ENCODE data around the gene TMEFF1. TPM values are rescaled to one million over a fixed set of nuclear protein-coding genes. Genes with fewer than 3 reads are reported as not detected.

TMEFF1 gene
- polyA plus RNA-seq, 3 donors: 5.5 to 10.3 (median 7.4) TPM

- DNase-seq (ENCODE audit: extremely low read depth in 1 of 11, low read depth in 9 of 11, low spot score in 4 of 11): no peak
Observed at GRCh38 chr9:100441911-100442361, 31.0 kb upstream of the TMEFF1 start.

DNA sequence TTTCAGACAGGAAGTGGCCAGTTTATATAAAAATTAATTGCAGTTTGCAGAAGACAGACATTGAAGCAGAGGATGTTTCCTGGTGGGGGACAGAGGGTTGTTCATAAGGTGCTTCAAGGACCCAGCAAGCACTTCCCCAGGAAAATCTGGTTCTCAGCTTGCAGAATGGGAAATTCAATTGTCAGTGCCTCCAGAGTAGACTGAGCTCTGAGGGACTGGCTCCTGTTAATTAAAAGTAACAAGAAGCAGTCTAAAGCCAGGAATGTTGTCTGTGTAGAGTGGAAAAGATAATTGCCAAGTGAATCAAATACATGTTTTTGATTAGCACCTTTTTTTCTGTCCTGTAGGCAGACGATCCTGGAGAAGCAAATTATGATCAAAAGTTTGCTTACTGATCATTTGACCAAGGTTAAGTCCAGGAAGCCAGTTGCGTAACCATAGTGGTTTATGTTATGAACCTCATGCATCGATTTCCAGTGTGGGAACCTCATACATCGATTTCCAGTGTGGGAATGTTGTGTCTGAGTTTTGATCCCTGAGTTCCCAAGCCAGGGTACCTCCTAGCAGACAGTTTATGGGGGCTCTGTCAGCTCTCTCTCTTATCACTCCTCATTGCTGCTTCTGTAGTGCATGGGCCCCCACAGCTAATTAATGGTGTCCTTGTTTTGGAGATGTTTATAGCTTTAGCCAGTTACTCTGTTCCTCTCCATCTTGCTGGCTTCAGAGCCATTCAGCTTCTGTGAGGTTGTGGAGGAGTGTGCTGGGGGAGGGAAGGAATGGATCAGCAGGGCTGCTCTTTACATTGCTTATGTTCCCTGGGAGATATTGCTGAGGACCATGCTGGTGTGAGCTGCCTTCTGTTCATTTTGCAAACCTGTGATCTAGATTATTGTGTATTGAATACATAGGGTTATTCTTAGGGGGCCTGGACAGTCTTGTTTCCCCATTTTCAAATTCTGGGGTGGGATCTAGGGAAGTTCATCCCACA, 28.9 kb upstream of the TMEFF1 start:
- DNase-seq (ENCODE audit: extremely low read depth in 1 of 11, low read depth in 9 of 11, low spot score in 4 of 11): no peak

GRCh38 chr9:100445161-100445902, 27.6 kb upstream of the TMEFF1 start:
- DNase-seq (ENCODE audit: extremely low read depth in 1 of 11, low read depth in 9 of 11, low spot score in 4 of 11): no peak

DNA sequence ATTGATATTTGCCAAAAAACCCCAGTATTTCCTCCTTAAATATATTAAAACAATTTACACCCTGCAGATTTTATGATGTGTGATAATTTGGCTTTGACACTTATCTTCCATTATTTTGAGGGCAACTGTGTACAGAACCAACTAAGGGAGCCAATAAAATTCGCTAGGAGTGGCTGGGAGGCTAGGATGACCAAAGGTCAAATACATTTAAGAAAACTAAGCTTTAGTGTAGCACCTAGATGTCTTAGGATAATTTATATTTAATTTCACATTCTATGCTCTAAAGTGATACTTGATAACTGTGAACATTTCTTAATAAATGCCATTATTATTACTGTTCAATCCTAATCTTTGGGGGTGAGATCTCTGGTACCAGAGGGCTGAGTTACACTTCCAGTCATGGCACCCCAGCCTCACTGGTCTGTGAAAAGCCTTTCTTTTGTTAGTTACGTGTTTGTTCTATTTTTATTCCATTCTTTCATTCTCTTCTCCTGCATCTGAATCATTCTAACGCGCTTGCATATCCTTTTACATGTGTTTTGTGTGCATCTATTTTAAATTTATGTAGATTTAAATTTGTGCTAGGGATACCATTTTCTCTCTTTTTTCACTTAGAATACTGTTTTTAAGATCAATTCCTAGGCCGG, 26.9 kb upstream of the TMEFF1 start:
- no peak for DNase-seq (ENCODE audit: extremely low read depth in 1 of 11, low read depth in 9 of 11, low spot score in 4 of 11)

DNA sequence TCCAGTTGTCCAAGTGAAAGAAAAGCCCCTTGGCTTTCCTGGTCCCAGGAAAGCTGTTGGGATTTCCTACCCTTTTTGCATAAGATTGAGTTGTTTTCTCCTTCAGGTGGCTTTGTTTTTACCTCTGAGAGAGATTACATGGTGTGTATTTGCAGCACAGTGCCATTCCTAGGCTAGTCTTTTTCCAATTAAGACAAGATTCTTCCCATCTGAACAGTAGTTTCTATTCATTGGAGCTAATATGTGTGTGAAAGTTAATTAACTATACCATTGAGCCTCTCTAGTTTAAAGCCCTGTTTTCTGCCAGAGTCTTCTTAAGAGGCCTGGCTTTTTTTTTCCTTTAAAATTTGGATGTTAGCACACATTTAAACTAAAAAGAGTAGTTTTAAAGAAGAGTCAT, 25.9 kb upstream of the TMEFF1 start:
- DNase-seq (ENCODE audit: extremely low read depth in 1 of 11, low read depth in 9 of 11, low spot score in 4 of 11): no peak

DNA sequence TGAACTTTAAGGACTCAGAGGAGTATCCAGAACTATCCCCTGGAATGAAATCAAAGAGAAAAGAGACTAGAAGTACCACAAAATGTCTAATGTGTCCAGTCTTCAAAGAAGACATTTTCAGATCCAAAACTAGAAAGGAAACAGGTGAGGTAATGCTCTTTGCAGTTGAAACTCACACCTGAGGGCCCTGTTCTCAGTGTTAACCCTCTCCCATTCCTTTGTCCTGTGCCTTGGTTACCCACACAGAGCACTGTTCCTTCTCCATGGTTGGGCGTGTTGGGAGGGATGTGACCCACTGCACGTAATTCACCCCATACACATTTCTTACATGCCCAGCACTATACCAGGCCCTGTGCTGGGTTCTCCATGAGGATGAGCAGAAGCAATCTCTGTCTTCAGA, 24.7 kb upstream of the TMEFF1 start:
- no peak for DNase-seq (ENCODE audit: extremely low read depth in 1 of 11, low read depth in 9 of 11, low spot score in 4 of 11)

- no peak for DNase-seq (ENCODE audit: extremely low read depth in 1 of 11, low read depth in 9 of 11, low spot score in 4 of 11)
Observed at GRCh38 chr9:100449420-100449819, 23.5 kb upstream of the TMEFF1 start.

- DNase-seq (ENCODE audit: extremely low read depth in 1 of 11, low read depth in 9 of 11, low spot score in 4 of 11): no peak
Observed at GRCh38 chr9:100452894-100453293, 20.1 kb upstream of the TMEFF1 start.

GRCh38 chr9:100455470-100455869, 17.5 kb upstream of the TMEFF1 start:
- DNase-seq (ENCODE audit: extremely low read depth in 1 of 11, low read depth in 9 of 11, low spot score in 4 of 11): no peak

DNA sequence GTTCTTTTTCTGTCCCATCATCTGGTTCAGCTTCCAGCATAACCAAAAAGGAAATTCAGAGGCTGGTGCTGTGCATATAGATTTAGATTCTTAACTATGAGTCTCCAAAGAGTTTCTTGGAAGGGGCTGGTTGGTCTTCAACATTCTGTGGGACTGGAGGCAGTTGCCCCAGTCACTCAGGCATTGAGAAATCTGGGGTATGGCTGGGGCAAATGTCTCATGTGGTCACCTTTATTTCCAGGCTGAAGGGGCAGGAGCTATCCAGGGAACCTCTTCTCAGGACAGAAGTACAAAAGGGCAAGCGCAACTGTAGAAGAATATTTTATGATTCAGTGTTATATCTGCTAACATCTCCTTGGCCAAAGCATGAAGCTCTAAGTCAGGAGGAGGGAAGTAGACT, 15.4 kb upstream of the TMEFF1 start:
- no peak for DNase-seq (ENCODE audit: extremely low read depth in 1 of 11, low read depth in 9 of 11, low spot score in 4 of 11)

DNA sequence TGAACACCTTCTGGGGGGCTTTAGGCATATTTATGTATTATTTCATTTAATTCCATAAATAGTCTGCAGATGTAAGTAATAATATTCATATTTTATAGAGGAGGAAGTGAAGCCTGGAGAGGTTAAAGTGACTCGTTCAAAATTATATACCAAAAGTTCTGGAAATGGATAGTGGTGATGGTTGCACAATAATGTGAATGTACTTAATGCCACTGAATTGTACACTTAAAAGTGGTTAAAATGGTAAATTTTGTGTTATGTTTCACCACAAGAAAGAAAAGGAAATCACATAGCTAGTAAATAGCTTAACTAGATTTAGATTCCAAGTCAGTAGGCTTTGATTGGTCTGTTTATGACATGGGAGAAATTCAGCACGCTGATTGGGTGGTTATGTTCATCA, 13.0 kb upstream of the TMEFF1 start:
- DNase-seq (ENCODE audit: extremely low read depth in 1 of 11, low read depth in 9 of 11, low spot score in 4 of 11): no peak

- no peak for DNase-seq (ENCODE audit: extremely low read depth in 1 of 11, low read depth in 9 of 11, low spot score in 4 of 11)
Observed at GRCh38 chr9:100465274-100465673, 7.7 kb upstream of the TMEFF1 start.

- DNase-seq (ENCODE audit: extremely low read depth in 1 of 11, low read depth in 9 of 11, low spot score in 4 of 11): no peak
Observed at GRCh38 chr9:100465761-100466160, 7.2 kb upstream of the TMEFF1 start.

DNA sequence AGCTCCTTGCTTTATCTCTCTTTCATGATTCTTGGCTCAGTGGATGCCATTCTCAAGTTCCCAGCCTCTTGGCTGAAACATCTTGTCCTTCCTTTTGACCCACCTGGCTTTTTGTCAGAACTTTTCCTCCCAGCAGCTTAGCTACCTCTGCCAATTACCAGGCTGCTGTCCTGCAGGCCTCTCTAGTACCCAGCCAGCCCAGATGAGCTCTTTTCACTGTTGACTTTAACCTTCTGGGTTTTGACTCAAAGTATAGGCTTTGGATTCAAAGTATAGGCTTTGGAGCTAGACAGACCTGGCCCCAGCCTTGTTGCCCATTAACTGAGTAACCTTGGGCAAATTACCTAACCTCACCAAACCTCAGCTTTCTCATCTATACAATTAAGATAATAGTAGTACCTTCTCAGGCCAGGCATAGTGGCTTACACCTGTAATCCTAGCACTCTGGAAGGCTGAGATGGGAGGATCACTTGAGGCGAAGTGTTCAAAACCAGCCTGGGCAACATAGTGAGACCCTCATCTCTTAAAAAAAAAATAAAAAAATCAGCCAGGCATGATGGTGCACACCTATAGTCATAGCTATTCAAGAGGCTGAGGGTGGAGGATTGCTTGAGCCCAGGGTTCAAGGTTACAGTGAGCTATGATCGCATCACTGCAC, 6.6 kb upstream of the TMEFF1 start:
- no peak for DNase-seq (ENCODE audit: extremely low read depth in 1 of 11, low read depth in 9 of 11, low spot score in 4 of 11)

- DNase-seq (ENCODE audit: extremely low read depth in 1 of 11, low read depth in 9 of 11, low spot score in 4 of 11): no peak
Observed at GRCh38 chr9:100466829-100467221, 6.1 kb upstream of the TMEFF1 start.

DNA sequence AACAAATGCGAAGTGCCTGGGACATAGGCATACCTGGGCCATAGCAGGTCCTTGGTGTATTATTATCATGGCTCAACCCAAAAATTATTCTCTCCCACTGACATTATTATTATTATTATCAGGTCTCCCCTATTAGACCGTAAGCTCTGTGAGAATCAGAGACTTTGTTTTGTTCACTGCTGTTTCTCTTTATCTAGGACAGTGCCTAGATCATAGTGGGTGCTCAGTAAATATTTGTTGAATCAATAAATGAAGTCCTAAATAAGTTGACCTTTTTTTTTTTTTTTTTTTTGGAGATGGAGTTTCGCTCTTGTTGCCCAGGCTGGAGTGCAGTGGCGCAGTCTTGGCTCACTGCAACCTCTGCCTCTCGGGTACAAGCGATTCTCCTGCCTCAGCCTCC, 4.9 kb upstream of the TMEFF1 start:
- DNase-seq (ENCODE audit: extremely low read depth in 1 of 11, low read depth in 9 of 11, low spot score in 4 of 11): no peak

GRCh38 chr9:100472268-100472667, 681 bp upstream of the TMEFF1 start:
- DNase-seq (ENCODE audit: extremely low read depth in 1 of 11, low read depth in 9 of 11, low spot score in 4 of 11): no peak

- peak in 8 of 11 donors; percentile 23 to 49 (median 36) for DNase-seq (ENCODE audit: extremely low read depth in 1 of 11, low read depth in 9 of 11, low spot score in 4 of 11)
Observed at GRCh38 chr9:100473276-100474081, 530 bp downstream of the TMEFF1 start.
